Esophagus muscularis mucosa (tissue), 4 donors: ENCODE data around the gene ARSG. TPM values are rescaled to one million over a fixed set of nuclear protein-coding genes. Genes with fewer than 3 reads are reported as not detected.

Experiments used
- DNase-seq: peaks from one replicate; pipeline ENCODE4 v3.0.0-alpha.2; 2017; ENCODE audit errors: extremely low spot score
- H3K27ac ChIP-seq, 4 donors: fragments of 200-600 bp; sonication (generic); replicated peaks in 1 of 4; 1 replicate in 3 of 4; 2 replicates in 1 of 4; pipeline ENCODE4 v1.5.1; 2016 to 2019; ENCODE audit warnings: mild to moderate bottlenecking in 1 of 4
- H3K27me3 ChIP-seq, 4 donors: fragments of 200-600 bp; sonication (generic); one replicate each; pipeline versions ENCODE4 v1.5.1 to v1.6.0; 2016 to 2019
- H3K36me3 ChIP-seq, 4 donors: fragments of 200-600 bp; sonication (generic); one replicate each; pipeline ENCODE4 v1.5.1; 2016 to 2019
- H3K4me1 ChIP-seq, 4 donors: fragments of 200-600 bp; sonication (generic); one replicate each; pipeline ENCODE4 v1.5.1; 2016 to 2019
- H3K4me3 ChIP-seq, 4 donors: fragments of 200-600 bp; sonication (generic); 1 replicate in 2 of 4; 2 replicates in 2 of 4; pipeline ENCODE4 v1.5.1; 2016 to 2019; ENCODE audit warnings: mild to moderate bottlenecking in 4 of 4, moderate library complexity in 1 of 4
- H3K9me3 ChIP-seq, 4 donors: fragments of 200-600 bp; sonication (generic); 1 replicate in 3 of 4; 2 replicates in 1 of 4; pipeline ENCODE4 v1.5.1; 2016 to 2019
- EP300 ChIP-seq: sonication (generic); formaldehyde crosslinking; IDR thresholded peaks from one replicate; pipeline ENCODE4 v1.6.1; 2017; ENCODE audit warnings: antibody characterized with exemption
- POLR2A ChIP-seq: fragments of 450-650 bp; IDR thresholded peaks from one replicate; pipeline ENCODE4 v1.6.1; 2017; ENCODE audit warnings: antibody characterized with exemption, moderate library complexity, mild to moderate bottlenecking, low read depth
- POLR2AphosphoS5 ChIP-seq, 2 donors: sonication (generic); formaldehyde crosslinking; IDR thresholded peaks; one replicate each; pipeline ENCODE4 v1.6.1; 2017; ENCODE audit warnings: antibody characterized with exemption in 2 of 2
- WGBS: methylation state at CpG from one replicate; pipeline ENCODE4 v1.1.5; 2018; 5-methylcytosine and 5-hydroxymethylcytosine counted together
- intact Hi-C: fragments of 100-400 bp; cut with DNase I; formaldehyde crosslinking; loops from one replicate; pipeline ENCODE4 v1.15.1; 2023
- total RNA-seq, 4 donors: library from RNA; depleted of rRNA; stranded (reverse); fragments of >200 nt; gene quantifications; one replicate each; pipeline versions ENCODE4 v1.1.0 to v1.2.1, GENCODE V29; 2016
- TF ChIP-seq, protein P1 (sequence below), 3 experiments: fragments of 200-600 bp in 2 of 3; fragments of 450-650 bp in 1 of 3; sonication (generic) in 2 of 3; IDR thresholded peaks; one replicate each; pipeline ENCODE4 v1.5.1; 2017 to 2019; ENCODE audit warnings: antibody characterized with exemption in 3 of 3, mild to moderate bottlenecking in 2 of 3, moderate library complexity in 1 of 3

Gene ARSG
- total RNA-seq, 4 donors from 2014 or later: 1.7 to 4.9 (median 2.8) TPM

DNA sequence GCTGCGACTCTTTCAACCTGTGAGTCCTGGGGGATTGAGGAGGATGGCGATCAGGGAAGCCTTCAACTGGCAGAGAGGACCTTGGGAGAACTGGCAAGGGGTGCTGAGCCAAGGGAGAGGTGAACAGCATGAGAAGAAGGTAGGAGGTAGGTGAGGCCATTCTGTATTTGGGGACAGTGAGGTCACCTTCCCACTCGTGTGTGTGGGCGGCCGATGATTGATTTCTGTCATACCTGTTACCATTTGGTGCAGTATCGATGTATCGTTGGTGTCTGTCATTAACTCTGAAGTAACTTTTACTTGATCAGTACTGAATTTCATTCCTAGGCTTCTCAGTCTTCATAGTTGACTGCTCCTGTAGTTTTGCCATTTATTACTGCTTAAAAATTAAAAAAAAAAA is 3.8 kb downstream of the ARSG start:
- peaks cover 15 to 28% (median 27%) of the 10 kb centered on the region in 4 donors for H3K4me1 ChIP-seq
- TF ChIP-seq POLR2AphosphoS5 (IDR thresholded peaks at IDR 0.05) (no peak), POLR2A (no peak)
- intact Hi-C loops: no loop called here
- H3K27ac ChIP-seq: no peak overlapping the region
- H3K27me3 ChIP-seq: peaks cover 0 to 71% (median 19%) of the 10 kb centered on the region in 4 donors
- DNase-seq: no peak
- H3K9me3 ChIP-seq: no peaks in the 10 kb centered on the region
- 84% methylated on average over 7 of the region's 7 CpGs for WGBS
- no peak overlapping the region for H3K4me3 ChIP-seq
- no peaks in the 10 kb centered on the region for H3K36me3 ChIP-seq

GRCh38 chr17:68296217-68297191 is 5.2 kb downstream of the ARSG start:
- Histone ChIP-seq H3K27ac (no peak overlapping the region), H3K4me3 (no peak overlapping the region), H3K27me3 (peaks cover 0 to 58% (median 17%) of the 10 kb centered on the region in 4 donors), H3K4me1 (peaks cover 10 to 14% (median 13%) of the 10 kb centered on the region in 4 donors), H3K9me3 (no peaks in the 10 kb centered on the region), H3K36me3 (no peaks in the 10 kb centered on the region)
- TF ChIP-seq POLR2AphosphoS5 (IDR thresholded peaks at IDR 0.05) (no peak), POLR2A (no peak), EP300 (no peak)
- TF ChIP-seq, protein P1, sequence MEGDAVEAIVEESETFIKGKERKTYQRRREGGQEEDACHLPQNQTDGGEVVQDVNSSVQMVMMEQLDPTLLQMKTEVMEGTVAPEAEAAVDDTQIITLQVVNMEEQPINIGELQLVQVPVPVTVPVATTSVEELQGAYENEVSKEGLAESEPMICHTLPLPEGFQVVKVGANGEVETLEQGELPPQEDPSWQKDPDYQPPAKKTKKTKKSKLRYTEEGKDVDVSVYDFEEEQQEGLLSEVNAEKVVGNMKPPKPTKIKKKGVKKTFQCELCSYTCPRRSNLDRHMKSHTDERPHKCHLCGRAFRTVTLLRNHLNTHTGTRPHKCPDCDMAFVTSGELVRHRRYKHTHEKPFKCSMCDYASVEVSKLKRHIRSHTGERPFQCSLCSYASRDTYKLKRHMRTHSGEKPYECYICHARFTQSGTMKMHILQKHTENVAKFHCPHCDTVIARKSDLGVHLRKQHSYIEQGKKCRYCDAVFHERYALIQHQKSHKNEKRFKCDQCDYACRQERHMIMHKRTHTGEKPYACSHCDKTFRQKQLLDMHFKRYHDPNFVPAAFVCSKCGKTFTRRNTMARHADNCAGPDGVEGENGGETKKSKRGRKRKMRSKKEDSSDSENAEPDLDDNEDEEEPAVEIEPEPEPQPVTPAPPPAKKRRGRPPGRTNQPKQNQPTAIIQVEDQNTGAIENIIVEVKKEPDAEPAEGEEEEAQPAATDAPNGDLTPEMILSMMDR (IDR thresholded peaks at IDR 0.05): no peak
- intact Hi-C loops: no loop called here
- DNase-seq: no peak
- 86% methylated on average over 18 of the region's 18 CpGs for WGBS

- Histone ChIP-seq H3K4me1 (peaks cover 5 to 7% (median 6%) of the 10 kb centered on the region in 4 donors), H3K9me3 (no peaks in the 10 kb centered on the region), H3K4me3 (no peak overlapping the region), H3K27ac (no peak overlapping the region), H3K27me3 (peaks cover 0 to 51% (median 10%) of the 10 kb centered on the region in 4 donors), H3K36me3 (no peaks in the 10 kb centered on the region)
- TF ChIP-seq POLR2A: no peak
- no peak for TF ChIP-seq EP300
- no peak for TF ChIP-seq POLR2AphosphoS5 (IDR thresholded peaks at IDR 0.05)
- TF ChIP-seq, protein P1 (IDR thresholded peaks at IDR 0.05): no peak
- DNase-seq: no peak
- 74% methylated on average over 4 of the region's 4 CpGs for WGBS
- intact Hi-C loops: no loop called here
Observed at GRCh38 chr17:68297195-68297594, 5.9 kb downstream of the ARSG start.

DNA sequence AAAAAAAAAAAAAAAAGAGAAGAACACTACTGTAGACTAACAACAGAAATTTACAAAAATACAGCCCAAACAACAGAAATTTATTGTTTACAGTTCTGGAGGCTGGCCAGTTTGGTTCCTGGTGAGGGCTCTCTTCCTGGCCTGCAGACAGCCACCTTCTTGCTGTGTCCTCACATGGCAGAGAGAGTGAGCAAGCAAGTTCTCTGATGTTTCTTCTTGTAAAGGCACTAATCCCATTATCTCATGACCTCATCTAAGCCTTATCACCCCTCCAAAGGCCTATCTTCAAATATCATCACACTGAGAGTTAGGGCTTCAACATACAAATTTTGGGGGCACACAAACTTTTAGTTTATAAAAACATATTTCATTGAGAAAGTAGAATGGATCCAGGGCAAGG is 7.3 kb downstream of the ARSG start:
- Histone ChIP-seq H3K4me1 (no peaks in the 10 kb centered on the region), H3K27ac (no peak overlapping the region), H3K27me3 (peaks cover 0 to 37% (median 5%) of the 10 kb centered on the region in 4 donors), H3K36me3 (no peaks in the 10 kb centered on the region), H3K9me3 (no peaks in the 10 kb centered on the region), H3K4me3 (no peak overlapping the region)
- intact Hi-C loops: no loop called here
- TF ChIP-seq POLR2A (no peak), POLR2AphosphoS5 (IDR thresholded peaks at IDR 0.05) (no peak), EP300 (no peak)
- TF ChIP-seq, protein P1 (IDR thresholded peaks at IDR 0.05): no peak
- DNase-seq: no peak

DNA sequence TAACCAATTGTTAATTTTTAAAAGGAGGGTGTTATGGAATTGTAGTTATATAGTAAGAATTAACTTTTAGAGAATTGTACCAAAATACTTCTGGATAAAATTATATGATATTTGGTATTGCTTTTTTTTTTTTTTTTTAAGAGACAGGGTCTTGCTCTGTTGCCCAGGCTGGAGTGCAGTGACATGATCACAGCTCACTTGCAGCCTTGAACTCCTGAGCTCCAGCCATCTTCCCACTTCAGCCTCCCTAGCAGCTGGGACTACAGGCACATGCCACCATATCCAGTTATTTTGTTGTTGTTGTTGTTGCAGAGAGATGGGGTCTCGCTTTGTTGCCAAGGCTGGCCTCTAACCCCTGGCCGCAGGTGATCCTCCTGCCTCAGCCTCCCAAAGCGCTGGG is 8.5 kb downstream of the ARSG start:
- TF ChIP-seq, protein P1 (IDR thresholded peaks at IDR 0.05): no peak
- TF ChIP-seq POLR2A: no peak
- no peak for TF ChIP-seq EP300
- no peak for TF ChIP-seq POLR2AphosphoS5 (IDR thresholded peaks at IDR 0.05)
- Histone ChIP-seq H3K4me3 (no peak overlapping the region), H3K27ac (no peak overlapping the region), H3K4me1 (no peaks in the 10 kb centered on the region), H3K9me3 (no peaks in the 10 kb centered on the region), H3K27me3 (peaks cover 0 to 25% (median 0%) of the 10 kb centered on the region in 4 donors), H3K36me3 (no peaks in the 10 kb centered on the region)
- WGBS: 97% methylated on average over 3 of the region's 3 CpGs
- no peak for DNase-seq
- intact Hi-C loops: no loop called here
